MM.1S (cell line): ENCODE results near the gene XPO1.
"Not testable (repeated sequence)": the region's sequence is repeated elsewhere in the genome, so short reads cannot be mapped to it uniquely, and the experiment has no call there.

Experiments
- DNase-seq: peaks from one replicate; pipeline ENCODE4 v3.0.0-alpha.2; 2015
- H2AFZ ChIP-seq: fragments of 300-600 bp; sonication (generic); 2 replicates; pipeline ENCODE4 v1.6.0; 2016; ENCODE audit warnings: antibody characterized with exemption, low read length
- H3F3A ChIP-seq: fragments of 300-600 bp; sonication (generic); 2 replicates; pipeline ENCODE4 v1.6.1; 2016; ENCODE audit warnings: mild to moderate bottlenecking, antibody characterized with exemption, low read length, moderate library complexity, mixed read lengths; ENCODE audit not compliant: insufficient read depth
- H3K27ac ChIP-seq: fragments of 300-600 bp; sonication (generic); 2 replicates; pipeline ENCODE4 v1.5.1; 2016; ENCODE audit warnings: mild to moderate bottlenecking, low read length
- H3K27me3 ChIP-seq: fragments of 300-600 bp; sonication (generic); replicated peaks from 2 replicates; pipeline ENCODE4 v1.6.0; 2016; ENCODE audit warnings: low read length; ENCODE audit not compliant: insufficient read depth
- H3K36me3 ChIP-seq: fragments of 300-600 bp; sonication (generic); replicated peaks from 2 replicates; pipeline ENCODE4 v1.6.1; 2016; ENCODE audit warnings: mild to moderate bottlenecking, low read length, mixed read lengths; ENCODE audit not compliant: insufficient read depth
- H3K4me1 ChIP-seq: fragments of 300-600 bp; sonication (generic); 2 replicates; pipeline ENCODE4 v1.6.1; 2016; ENCODE audit warnings: low read length, mixed read lengths
- H3K4me2 ChIP-seq: fragments of 300-600 bp; sonication (generic); 2 replicates; pipeline ENCODE4 v1.6.0; 2016; ENCODE audit warnings: low read depth, low read length
- H3K4me3 ChIP-seq: fragments of 300-600 bp; sonication (generic); 2 replicates; pipeline ENCODE4 v1.5.1; 2016; ENCODE audit warnings: low read length, mixed read lengths
- H3K79me2 ChIP-seq: fragments of 300-600 bp; sonication (generic); 2 replicates; pipeline ENCODE4 v1.6.1; 2016; ENCODE audit warnings: mixed run types, low read length, mixed read lengths
- H3K9ac ChIP-seq: fragments of 300-600 bp; sonication (generic); 2 replicates; pipeline ENCODE4 v1.6.1; 2016; ENCODE audit warnings: low read length, mixed read lengths
- H3K9me2 ChIP-seq: fragments of 300-600 bp; sonication (generic); replicated peaks from 2 replicates; pipeline ENCODE4 v1.6.1; 2016; ENCODE audit warnings: mild to moderate bottlenecking, low read length, mixed read lengths; ENCODE audit not compliant: insufficient read depth
- H3K9me3 ChIP-seq: fragments of 300-600 bp; sonication (generic); replicated peaks from 2 replicates; pipeline ENCODE4 v1.6.1; 2016; ENCODE audit warnings: mild to moderate bottlenecking, low read length, mixed read lengths; ENCODE audit not compliant: insufficient read depth
- H4K20me1 ChIP-seq: fragments of 300-600 bp; sonication (generic); 2 replicates; pipeline ENCODE4 v1.6.1; 2016; ENCODE audit warnings: mild to moderate bottlenecking, low read length, moderate library complexity, mixed read lengths; ENCODE audit not compliant: insufficient read depth
- EZH2 ChIP-seq: fragments of 300-600 bp; sonication (generic); optimal IDR thresholded peaks from 2 replicates; pipeline ENCODE3; 2017; ENCODE audit warnings: low read depth, mild to moderate bottlenecking, antibody characterized with exemption, low read length, mixed read lengths
- EZH2phosphoT487 ChIP-seq: fragments of 300-600 bp; sonication (generic); IDR thresholded peaks from 2 replicates; pipeline ENCODE4 v1.6.1; 2018; ENCODE audit warnings: antibody characterized with exemption, low read length
- TF ChIP-seq, protein P1 (sequence below): fragments of 300-600 bp; sonication (generic); IDR thresholded peaks from 2 replicates; pipeline ENCODE4 v1.5.1; 2016; ENCODE audit warnings: antibody characterized with exemption, low read length, mixed read lengths

The XPO1 gene

DNA sequence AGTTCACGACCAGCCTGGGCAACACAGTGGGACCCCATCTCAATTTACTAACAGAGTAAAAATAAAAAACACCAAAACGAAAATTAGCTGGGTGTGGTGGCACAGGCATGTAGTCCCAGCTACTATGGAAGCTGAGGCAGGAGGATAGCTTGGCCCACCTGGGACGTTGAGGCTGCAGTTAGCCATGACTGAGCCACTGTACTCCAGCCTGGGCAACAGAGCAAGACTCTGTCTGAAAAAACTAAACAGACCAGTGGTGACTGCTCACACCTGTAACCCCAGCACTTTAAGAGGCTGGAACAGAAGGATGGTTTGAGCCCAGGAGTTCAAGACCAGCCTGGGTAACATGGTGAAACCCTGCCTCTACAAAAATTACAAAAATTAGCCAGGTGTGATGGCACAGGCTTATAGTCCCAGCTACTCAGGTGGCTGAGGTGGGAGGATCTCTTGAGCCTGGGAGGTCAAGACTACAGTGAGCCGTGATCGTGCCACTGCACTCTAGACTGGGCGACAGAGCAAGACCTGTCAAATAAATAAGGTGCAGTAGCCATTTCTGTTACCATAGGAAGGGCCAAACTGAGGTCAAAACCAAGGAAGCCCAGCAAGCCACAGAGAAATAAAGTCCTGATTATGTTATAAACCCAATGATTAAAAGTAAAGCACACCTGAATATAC lies 81.3 kb downstream of the XPO1 start:
- no peaks in the 10 kb centered on the region for H3K9me3 ChIP-seq
- no peak overlapping the region for H3K4me2 ChIP-seq
- no peak for DNase-seq
- no peaks in the 10 kb centered on the region for H3K36me3 ChIP-seq
- H3K27ac ChIP-seq: no peak overlapping the region
- no peaks in the 10 kb centered on the region; the same call in 1 of the 2 replicates for H3F3A ChIP-seq
- H3K4me3 ChIP-seq: no peak overlapping the region
- H4K20me1 ChIP-seq: peaks cover 14% of the 10 kb centered on the region
- H3K4me1 ChIP-seq: no peaks in the 10 kb centered on the region
- no peaks in the 10 kb centered on the region for H3K9me2 ChIP-seq
- H3K27me3 ChIP-seq: no peaks in the 10 kb centered on the region
- H3K79me2 ChIP-seq: peaks cover 100% of the 10 kb centered on the region
- TF ChIP-seq EZH2 (no peak), EZH2phosphoT487 (no peak)
- TF ChIP-seq, protein P1, sequence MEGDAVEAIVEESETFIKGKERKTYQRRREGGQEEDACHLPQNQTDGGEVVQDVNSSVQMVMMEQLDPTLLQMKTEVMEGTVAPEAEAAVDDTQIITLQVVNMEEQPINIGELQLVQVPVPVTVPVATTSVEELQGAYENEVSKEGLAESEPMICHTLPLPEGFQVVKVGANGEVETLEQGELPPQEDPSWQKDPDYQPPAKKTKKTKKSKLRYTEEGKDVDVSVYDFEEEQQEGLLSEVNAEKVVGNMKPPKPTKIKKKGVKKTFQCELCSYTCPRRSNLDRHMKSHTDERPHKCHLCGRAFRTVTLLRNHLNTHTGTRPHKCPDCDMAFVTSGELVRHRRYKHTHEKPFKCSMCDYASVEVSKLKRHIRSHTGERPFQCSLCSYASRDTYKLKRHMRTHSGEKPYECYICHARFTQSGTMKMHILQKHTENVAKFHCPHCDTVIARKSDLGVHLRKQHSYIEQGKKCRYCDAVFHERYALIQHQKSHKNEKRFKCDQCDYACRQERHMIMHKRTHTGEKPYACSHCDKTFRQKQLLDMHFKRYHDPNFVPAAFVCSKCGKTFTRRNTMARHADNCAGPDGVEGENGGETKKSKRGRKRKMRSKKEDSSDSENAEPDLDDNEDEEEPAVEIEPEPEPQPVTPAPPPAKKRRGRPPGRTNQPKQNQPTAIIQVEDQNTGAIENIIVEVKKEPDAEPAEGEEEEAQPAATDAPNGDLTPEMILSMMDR: no peak
- no peak overlapping the region for H3K9ac ChIP-seq
- no peak overlapping the region for H2AFZ ChIP-seq

GRCh38 chr2:61456070-61456745 lies 81.9 kb downstream of the XPO1 start:
- Histone ChIP-seq H3K27me3 (no peaks in the 10 kb centered on the region), H3K36me3 (no peaks in the 10 kb centered on the region), H3K27ac (no peak overlapping the region), H3K79me2 (peaks cover 99% of the 10 kb centered on the region), H3K4me3 (no peak overlapping the region), H3K9ac (no peak overlapping the region), H3K4me1 (no peaks in the 10 kb centered on the region), H3K9me2 (no peaks in the 10 kb centered on the region), H3K9me3 (no peaks in the 10 kb centered on the region), H3K4me2 (no peak overlapping the region), H2AFZ (no peak overlapping the region), H3F3A (no peaks in the 10 kb centered on the region; the same call in 1 of the 2 replicates), H4K20me1 (peaks cover 14% of the 10 kb centered on the region; the same call in 1 of the 2 replicates)
- no peak for TF ChIP-seq EZH2phosphoT487
- TF ChIP-seq, protein P1: no peak
- no peak for TF ChIP-seq EZH2
- DNase-seq: no peak

DNA sequence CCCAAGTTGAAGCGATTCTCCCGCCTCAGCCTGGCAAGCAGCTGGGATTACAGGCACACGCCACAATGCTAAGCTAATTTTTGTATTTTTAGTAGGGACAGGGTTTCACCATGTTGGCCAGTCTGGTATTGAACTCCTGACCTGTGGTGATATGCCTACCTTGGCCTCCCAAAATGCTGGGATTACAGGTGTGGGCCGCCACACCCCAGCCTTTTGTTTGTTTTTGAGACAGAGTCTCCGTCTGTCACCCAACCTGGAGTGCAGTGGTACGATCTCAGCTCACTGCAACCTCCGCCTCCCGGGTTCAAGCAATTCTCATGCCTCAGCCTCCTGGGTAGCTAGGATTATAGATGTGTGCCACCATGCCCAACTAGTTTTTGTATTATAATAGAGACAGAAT lies 83.2 kb downstream of the XPO1 start:
- not testable (repeated sequence) for H3K9ac ChIP-seq, H3K4me1 ChIP-seq, H3K27me3 ChIP-seq, H3K4me2 ChIP-seq, H2AFZ ChIP-seq, H3K36me3 ChIP-seq, H3K9me2 ChIP-seq, DNase-seq, H3K9me3 ChIP-seq, H3F3A ChIP-seq, H3K4me3 ChIP-seq, H3K27ac ChIP-seq
- Histone ChIP-seq H3K79me2 (peaks cover 99% of the 10 kb centered on the region), H4K20me1 (peaks cover 14% of the 10 kb centered on the region; the same call in 1 of the 2 replicates)

DNA sequence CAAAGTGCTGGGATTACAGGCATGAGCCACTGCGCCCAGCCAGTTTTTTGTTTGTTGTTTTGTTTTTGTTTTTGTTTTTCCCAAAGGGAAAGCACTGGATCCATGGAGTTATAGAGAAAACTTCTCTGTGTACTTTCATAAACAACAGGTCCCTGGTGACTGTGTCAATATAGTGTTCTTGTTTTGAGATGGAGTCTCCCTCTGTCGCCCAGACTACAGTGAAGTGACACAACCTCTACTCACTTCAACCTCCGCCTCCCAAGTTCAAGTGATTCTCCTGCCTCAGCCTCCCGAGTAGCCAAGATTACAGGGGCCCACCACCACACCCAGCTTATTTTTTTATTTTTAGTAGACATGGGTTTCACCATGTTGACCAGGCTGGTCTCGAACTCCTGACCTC lies 83.8 kb downstream of the XPO1 start:
- Histone ChIP-seq H3K9me3 (no peaks in the 10 kb centered on the region), H3K9me2 (no peaks in the 10 kb centered on the region), H2AFZ (no peak overlapping the region), H3K27ac (no peak overlapping the region), H3F3A (no peaks in the 10 kb centered on the region; the same call in 1 of the 2 replicates), H3K36me3 (no peaks in the 10 kb centered on the region), H3K4me2 (no peak overlapping the region), H3K27me3 (no peaks in the 10 kb centered on the region), H3K79me2 (peaks cover 99% of the 10 kb centered on the region), H3K4me3 (no peak overlapping the region), H3K9ac (no peak overlapping the region), H4K20me1 (peaks cover 14% of the 10 kb centered on the region; the same call in 1 of the 2 replicates), H3K4me1 (no peaks in the 10 kb centered on the region)
- TF ChIP-seq EZH2: no peak
- TF ChIP-seq EZH2phosphoT487: no peak
- TF ChIP-seq, protein P1: no peak
- DNase-seq: no peak
